GM19438 (cell line): ENCODE data around the gene NRL.
A peak's percentile ranks its signal among the peaks of the same experiment; 100 is the strongest.

Source experiments
- ATAC-seq: cut with Tn5 transposase; IDR thresholded peaks from one replicate; pipeline ENCODE4 v1.9.1; 2021; ENCODE audit warnings: low read depth; ENCODE audit not compliant: unreplicated experiment

Gene NRL

GRCh38 chr14:24084440-24084839, 30.3 kb downstream of the NRL start:
- ATAC-seq: no peak

DNA sequence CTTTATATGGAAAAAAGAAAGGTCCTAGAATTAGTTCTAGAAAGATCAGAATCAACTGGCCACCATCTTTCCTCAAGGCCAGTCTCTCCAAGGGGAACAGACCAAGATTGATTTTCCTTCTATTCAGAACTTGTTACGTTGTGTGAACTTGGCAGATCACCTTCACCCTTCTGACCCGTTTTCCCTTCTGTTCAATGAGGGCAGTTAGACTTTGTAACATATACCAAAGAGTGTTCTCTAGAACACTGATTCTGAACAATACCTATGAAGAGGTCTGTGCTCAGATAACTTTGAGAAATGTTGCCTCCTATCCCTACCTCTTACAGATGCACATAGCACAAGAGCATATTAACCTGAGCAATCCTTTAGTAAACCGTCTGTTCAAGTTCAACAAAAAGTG, 31.3 kb downstream of the NRL start:
- no peak for ATAC-seq

DNA sequence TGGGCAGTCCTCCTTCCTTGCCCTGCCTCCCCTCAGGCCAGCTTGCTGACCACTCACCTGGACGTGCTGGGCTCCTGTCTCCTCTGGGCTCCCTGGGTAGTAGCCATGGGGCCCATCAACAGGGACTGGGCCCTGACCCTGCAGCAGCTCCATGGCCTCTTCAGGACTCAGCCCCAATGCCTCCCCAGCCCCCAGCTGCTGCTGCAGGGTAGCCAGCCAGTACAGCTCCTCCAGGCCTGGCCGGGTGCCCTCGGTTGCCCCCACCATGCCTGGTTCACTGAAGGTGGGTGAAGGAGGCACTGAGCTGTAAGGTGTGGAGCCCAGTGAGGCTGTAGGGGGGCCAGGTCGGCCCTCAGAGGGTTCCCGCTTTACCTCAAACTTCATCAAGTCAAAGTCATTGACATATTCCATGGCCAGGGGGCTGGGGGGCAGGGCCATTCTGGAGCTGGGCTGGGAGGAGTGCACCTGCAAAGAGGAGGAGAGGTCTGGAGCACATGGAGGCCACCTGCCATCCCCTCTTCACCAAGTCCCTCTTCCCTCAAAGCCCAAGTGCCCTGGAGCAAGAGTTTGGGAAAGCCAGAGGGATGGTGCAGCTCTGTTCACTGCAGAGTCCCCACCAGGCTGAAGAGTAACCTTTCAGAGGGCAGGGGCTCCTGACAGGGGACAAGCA, 32.2 kb downstream of the NRL start:
- no peak for ATAC-seq

GRCh38 chr14:24081739-24082211, 33.0 kb downstream of the NRL start:
- ATAC-seq: no peak

DNA sequence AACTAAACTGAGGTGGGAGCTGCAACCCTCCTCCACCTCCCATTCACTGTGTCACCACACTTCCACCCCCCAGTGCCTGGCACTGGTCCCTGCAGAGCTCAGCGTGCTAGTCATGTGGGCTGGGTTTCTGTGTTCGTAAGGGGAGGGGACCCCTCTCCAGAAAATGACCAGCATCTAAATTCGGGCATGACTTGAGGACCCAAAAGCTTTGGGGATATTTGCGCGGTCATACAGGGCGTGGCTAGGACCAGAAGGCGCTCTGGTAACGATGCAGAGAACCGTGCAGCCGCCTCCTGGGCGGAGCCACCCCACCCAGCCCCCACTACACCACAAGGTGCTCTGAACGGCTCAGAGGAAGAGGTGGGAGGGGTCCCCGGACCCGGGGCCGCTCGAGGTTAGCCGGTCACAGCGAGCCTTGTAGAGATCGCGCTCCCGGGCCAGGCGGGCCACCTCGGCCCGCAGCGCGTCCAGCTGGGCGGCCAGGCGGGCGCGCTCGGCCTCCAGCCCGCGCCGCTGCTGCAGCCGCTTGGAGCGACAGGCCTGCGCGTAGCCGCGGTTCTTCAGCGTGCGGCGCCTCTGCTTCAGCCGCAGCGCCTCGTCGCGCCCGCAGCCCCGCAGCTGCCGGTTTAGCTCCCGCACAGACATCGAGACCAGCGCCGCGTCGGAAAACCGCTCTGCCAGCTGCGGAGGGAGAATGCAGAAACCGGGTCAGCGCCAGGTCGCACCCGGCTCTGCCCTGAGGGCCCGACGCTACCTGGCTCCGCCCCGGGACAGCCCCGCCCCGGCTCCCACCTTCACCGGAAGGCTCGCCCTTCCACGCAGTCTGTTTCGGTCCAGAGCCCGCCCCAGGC, 33.6 kb downstream of the NRL start:
- peak; percentile 89 for ATAC-seq

DNA sequence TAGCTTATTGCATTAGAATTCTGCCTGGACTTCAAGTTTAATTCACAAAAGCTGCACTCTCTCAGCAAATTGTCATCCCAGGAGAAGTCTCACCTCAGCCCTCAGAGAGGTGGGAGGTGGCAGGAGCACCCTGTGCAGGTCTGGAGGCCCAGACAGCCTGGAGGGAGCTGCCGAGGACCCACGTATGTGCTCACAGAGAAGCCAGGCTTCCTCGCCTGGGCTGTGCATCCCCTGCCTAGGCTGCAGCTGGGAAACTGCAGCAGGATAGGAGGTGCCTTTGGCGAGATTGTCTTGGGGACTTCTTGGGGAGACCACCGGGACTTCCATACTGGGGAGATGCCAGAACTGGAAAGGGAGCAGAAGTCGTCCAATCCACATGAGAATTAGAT, 34.6 kb downstream of the NRL start:
- ATAC-seq: no peak

DNA sequence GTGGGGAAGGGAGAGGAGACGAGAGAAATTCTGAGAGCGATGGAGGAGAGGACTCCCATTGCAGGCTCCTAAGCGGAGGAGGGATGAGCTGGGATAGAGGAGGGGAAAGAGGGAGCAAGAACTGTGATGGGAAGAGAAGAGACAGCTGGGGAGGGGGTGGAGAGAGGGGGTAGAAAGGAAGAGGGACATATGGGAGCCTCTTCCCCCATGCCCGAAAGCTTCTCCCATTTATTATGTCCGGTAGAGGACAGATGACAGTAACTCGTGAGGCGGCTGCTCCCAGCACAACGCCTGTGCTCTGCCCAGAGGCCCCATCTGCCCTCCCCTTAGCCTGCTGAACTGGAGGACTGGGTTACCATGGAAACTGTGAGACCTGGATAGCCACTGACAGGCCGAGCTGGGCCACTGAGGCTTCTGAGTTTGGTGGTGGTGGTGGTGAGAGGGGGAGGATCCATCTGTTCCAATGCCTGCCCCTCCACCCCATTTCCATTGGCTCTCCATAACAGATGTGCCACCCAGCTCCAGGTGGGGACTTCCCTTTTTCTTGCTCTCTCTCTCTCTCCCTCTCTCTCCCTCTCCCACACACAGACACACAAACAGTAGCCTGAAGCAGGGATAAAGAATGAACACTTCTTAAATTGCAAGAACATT, 35.1 kb downstream of the NRL start:
- no peak for ATAC-seq

DNA sequence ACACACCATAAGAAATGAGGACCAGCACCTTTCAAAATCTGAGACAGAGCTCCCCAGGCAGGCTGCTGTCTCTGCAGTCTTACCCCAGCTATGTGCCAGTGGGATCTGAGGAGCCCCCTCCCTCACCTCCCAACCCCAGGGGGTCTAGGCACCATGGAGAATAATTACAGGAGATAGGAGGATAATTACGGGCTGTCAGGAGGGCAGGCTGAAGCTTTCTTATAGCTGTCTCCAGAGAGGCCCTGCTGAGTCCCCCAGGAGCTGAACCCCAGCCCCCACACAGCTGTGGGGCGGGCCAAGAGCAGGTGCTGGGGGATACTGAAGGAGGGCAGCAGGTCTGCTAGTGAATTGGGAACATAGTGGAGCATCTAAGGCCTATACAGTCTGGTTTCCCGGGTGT, 36.6 kb downstream of the NRL start:
- no peak for ATAC-seq

GRCh38 chr14:24077086-24077485, 37.7 kb downstream of the NRL start:
- ATAC-seq: no peak

DNA sequence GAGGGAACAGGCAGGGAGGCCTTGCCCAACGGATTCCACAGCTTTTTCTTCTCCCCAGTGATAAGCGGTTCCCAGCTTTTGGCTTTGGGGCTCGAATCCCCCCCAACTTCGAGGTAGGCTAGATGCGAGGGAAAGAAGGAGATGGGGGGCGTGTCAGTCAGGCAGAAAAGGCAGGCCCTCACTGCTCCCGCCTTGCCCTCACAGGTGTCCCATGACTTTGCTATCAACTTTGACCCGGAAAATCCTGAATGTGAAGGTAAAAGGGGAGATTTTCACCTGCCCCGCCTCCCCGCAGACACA, 38.5 kb downstream of the NRL start:
- no peak for ATAC-seq

- peak; percentile 70 for ATAC-seq
These were observed 39.1 kb downstream of the NRL start for GRCh38 chr14:24075485-24076301.

DNA sequence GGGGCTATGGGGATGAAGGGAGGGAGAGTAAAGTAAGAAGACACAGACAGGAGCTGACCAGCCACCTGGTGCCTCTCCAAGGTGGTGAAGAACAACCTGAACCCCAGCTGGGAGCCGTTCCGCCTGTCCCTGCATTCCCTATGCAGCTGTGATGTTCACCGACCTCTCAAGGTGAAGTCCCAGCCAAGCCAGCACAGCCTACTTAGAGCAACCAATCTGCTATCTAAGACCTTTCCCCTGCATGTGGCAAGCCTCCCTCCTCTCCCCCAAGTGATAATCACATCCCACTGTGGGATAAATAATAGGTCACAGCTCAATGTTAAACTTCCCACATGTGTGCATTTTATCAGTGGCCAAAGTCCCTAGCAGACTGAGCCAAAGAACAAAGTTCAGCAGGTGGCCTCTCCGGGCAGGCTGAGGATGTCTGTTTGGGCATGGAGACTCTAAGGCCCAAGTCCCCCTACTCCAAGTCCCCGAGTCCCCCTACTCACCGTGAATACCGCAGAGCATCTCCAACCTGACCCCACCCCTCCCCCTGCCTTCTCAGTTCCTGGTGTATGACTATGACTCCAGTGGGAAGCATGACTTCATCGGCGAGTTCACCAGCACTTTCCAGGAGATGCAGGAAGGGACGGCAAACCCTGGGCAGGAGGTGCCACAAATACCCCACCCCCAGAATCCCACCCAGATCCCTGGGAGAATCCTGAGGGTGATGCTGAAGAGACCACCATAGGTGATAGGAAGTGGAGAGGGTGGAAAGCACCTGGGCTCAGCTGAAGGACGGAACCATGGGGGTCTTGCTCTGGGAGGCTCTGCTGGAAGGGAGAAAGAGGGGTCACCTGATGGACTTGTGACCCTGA, 39.9 kb downstream of the NRL start:
- no peak for ATAC-seq

DNA sequence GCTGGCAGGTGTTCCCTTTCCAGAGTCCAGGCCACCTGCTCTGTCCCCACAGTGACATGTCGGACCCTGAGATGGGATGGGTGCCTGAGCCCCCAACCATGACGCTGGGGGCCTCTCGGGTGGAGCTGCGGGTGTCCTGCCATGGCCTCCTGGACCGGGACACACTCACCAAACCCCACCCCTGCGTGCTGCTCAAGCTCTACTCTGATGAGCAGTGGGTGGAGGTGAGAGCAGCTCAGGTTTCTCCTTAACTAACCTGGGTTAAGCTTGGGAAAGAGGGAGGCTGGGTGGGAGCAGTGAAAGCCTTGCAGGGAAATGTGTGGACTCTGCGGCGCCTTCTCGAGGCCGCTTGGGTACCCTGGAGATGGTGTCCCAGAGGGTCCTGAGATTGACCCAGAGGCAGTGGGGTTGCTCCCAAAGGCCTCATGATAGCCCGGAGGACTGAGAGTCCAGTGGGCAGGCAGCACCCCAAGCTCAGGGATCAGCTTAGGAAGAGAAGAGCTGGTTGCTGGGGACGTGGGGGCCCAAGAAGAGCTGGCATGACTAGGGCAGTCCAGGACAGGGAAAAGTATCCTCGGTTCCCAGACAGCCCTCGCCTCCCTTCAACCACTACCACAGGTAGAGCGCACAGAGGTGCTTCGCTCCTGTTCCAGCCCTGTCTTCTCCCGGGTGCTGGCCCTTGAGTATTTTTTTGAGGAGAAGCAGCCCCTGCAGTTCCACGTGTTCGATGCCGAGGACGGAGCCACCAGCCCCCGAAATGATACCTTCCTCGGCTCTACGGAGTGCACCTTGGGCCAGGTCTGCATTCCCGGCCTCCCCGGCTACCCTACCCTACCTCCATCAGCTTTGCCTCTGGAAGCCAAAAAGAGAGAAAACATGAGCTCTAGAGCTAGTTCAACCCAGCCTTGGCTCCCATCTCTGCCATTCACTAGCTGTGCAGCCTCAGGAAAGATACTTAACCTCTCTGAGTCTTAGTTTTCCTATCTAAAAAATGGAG, 41.6 kb downstream of the NRL start:
- ATAC-seq: no peak

GRCh38 chr14:24072436-24072835, 42.3 kb downstream of the NRL start:
- ATAC-seq: no peak

DNA sequence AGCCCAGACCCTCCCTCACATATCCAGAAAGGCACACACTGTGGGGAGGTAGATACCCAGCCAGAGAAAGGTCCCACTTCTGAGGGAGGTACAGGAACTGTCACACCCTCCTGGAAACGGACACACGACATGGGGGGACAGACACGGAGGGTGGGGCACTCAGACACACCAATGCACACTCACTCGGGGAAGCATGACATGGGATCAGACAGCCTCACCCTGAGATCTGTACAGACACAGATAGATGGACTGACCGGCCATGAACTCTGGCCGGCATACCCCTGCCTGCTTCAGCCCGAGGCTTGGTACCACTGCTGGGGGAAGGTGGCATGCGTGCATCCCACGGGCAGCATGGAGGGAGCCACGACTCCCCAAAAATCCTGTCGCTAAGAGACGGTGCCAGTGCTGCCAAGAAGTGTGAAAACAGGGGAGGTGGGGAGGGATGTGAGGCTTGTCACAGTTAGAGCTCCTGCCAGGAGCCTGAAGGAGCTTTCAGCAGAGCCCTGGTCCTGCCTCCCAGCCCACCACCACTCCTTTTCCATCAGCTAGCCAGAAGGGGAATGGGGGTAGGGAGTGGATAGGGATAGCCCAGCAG, 42.8 kb downstream of the NRL start:
- no peak for ATAC-seq

GRCh38 chr14:24071144-24071697, 43.5 kb downstream of the NRL start, which contains the start of gene CPNE6:
Gene CPNE6 (plus strand): TSS chr14:24071562. CDS start chr14:24072937, 1,375 bp downstream.
- no peak for ATAC-seq

DNA sequence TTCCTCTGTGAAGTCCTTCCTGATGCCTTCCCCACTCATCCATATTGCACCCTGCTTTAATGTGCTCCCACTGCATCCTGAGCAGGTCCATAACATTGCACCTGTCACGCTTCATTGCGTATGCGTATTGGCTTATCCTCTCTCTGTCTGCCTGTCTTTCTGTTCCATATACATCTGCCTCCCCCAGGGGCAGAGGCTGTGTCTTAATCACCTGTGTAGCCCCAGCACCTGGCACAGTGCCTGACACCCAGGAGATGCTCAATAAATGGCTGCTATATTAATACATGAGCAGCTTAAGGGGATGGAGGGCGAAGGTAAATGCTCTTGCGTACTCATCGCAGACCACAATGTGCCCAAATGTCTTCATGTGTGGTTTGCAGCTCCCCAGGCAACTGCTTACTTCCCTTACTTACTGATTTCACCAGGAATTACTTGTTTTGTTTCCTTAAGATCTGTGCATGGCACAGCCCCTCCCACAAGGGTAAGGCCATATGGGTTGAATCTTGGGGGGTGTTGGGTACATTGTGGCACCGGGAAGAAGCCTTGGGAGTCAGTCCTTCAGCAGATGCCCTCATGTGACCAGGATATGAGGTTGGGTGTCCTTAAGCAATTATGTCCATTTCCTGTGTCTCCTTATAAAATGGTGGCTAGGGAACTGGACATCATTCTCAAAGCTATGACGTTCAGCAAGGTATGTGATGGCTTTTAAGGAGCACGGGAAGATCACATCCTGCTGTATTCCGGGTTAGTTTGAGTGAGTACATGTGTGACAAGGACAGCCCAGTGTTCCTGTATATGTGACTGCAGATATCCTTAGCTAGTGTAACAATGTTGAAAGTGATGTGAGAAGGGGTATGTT, 44.2 kb downstream of the NRL start:
- no peak for ATAC-seq
